Measurements from ENCODE around the gene DOCK4.
"Not testable (repeated sequence)": the region's sequence is repeated elsewhere in the genome, so short reads cannot be mapped to it uniquely, and the experiment has no call there.

DOCK4 gene

DNA sequence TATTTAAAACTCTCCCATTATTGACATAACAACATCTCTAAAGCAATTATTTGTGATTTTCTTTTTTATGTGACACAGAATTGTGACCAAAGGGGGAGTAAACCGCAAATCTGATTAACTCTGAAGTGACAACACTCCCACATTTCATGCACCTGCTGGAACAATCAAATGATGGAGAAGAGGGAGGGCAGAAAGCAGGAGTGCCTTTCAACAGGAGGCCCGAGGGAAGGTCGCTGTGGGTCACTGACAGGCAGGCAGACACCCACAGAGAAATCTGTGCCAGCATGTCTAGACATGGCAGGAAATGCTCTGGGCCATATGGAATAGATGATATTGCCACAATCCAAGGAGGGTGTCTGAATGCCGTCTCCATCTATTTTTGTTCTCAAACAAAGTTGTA is 247.3 kb downstream of the DOCK4 start:
- no peak for DNase-seq (ENCODE audit: low read depth in 1 of 2, low spot score in 1 of 2)

DNA sequence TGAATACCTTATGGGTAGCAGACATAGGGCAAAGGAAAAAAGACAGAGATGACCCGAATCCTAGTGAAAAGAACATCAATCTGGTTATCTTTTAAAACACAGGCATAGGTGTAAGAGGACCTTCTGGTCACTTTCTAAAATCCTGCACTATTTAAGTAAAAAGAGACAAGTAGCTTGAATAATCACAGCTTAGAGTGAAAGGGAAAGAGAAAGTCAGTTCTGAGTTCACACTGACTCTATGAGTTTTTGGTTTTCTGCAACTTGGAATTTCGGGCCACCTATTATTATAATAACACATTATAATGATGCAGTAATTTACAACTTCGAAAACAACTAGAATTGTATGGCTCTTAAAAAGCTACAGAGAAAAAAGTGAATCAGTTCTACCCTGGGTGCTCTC is 247.8 kb downstream of the DOCK4 start:
- DNase-seq (ENCODE audit: low read depth in 1 of 2, low spot score in 1 of 2), result no peak

DNA sequence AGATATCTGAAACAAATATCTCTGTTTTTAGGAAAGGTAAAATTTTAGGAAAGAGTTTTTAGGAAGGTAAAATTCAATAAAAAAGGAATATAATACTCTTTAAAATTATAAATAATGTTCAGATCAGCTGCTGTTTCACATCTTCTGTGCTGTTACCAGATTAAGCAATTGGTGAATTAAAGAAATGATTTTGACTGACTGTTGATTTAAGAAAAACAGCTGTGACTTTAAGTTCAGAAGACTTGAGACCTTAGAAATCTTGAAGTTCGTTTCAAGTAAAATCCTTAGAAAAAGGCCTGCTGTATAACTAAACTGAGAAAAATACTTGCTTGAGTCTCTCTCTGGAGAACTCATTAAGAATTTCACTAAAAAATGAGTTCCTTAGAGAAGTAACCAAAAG is 250.6 kb downstream of the DOCK4 start:
- no peak for DNase-seq (ENCODE audit: low read depth in 1 of 2, low spot score in 1 of 2)

DNA sequence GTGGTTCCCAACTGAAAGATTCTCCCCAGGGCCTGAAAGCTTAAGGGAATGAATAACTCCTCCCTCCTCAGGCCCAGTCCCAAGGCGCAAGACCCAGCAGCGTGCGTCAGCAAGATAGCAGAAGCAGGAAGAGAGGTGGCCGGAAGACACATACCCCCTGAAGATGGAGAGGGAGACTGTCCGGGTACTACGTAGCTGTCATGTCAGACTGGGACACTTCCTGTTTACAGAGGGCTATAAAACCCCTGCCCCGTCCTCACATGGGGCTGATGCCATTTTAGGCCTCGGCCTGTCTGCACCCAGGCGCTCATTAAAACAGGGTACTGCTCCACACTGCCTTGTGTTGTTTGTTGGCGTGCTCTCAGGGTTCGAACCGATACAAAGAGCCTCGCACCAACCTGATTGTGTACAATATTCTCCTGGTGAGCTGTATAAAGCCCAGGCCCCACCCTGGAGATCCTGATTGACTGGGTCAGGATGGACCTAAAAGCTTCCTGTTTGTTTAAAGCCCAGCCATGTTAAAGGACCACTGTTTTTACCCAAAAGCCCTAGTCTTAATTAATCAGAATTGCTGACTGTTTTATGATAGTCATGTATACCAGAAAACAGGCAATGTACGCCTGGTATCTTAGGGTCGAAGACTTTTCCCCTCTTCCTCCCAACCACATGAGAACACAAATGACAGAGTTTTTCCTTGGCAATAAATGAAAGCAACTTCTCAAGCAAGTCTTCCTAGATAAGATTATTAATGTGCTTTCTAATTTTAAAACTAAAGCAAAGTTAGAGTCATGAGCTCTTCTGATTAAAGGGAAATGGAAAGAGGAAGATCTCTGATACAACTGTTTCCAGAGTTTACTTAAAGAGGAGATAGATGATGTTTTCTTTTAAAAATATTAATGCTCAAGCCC is 251.5 kb downstream of the DOCK4 start:
- DNase-seq (ENCODE audit: low read depth in 1 of 2, low spot score in 1 of 2), result no peak

DNA sequence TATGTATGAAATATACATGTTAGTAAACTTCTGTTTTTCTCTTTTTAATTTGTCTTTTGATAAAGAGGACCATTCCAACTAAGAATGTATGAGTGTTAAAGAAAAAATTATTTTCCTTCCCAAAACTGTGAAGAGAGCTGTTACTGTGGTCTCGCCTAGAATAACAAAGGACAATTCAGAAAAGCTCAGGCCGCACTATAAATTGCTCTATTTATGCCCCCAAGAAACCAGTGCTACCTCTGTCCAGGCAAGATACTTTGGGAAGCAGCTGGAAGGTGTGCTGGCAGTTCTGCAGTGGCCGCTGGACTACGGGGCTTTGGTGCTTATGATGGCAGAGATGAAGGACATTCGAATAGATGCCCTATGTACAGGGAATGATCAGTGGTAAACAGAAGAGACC is 252.1 kb downstream of the DOCK4 start:
- DNase-seq (ENCODE audit: low read depth in 1 of 2, low spot score in 1 of 2), result no peak

DNA sequence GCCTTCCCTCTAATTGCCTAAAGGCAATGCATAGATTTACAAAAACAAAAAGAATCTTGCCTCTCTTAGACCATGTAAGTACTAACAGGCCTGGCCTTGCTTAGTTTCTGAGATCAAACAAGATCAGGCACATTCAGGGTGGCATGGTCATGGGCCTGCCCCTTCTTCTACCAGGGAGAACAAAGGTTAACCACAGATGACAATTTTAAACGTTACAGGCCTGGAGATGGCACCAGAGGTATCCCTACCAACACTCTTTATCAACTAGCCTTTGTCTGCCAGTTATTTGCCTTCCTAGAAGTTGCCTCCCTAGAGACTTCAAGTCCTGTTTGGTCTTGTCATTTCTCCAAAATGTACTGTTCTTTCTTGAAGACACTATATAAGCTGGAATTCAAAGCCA is 252.6 kb downstream of the DOCK4 start:
- DNase-seq (ENCODE audit: low read depth in 1 of 2, low spot score in 1 of 2), result no peak

DNA sequence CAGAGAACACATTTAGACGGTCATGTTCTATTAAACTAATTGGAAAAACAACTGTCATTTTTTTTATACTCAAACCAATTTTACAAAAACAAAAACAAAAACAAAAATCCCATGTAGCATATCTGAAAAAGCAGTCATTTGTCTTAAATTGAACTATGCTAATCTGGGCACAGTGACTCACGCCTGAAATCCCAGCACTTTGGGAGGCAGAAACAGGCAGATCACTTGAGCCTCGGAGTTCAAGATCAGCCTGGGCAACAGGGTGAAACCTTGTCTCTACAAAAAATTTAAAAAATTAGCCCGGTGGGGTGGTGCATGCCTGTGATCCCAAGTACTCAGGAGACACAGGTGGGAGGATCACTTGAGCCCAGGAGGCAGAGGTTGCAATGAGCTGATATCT is 253.4 kb downstream of the DOCK4 start:
- no peak for DNase-seq (ENCODE audit: low read depth in 1 of 2, low spot score in 1 of 2)

DNA sequence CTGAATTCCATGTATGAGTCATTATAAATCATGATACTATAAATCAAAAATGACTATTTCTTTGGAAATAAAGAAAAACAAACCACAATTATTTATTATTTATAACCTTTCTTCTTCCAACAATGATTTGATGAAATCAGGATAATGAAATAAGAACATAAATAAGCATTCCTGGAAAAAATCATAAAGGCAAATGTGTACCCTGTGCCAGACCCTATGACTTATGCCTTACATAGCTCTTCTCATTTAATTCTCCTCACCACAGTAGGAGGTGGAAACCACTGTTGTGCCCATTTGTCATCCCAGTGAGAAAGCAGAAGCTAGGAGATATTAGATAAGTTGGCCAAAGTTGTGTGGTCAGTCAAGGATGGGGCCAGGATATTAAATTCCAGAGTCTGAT is 255.1 kb downstream of the DOCK4 start:
- DNase-seq (ENCODE audit: low read depth in 1 of 2, low spot score in 1 of 2), result no peak

DNA sequence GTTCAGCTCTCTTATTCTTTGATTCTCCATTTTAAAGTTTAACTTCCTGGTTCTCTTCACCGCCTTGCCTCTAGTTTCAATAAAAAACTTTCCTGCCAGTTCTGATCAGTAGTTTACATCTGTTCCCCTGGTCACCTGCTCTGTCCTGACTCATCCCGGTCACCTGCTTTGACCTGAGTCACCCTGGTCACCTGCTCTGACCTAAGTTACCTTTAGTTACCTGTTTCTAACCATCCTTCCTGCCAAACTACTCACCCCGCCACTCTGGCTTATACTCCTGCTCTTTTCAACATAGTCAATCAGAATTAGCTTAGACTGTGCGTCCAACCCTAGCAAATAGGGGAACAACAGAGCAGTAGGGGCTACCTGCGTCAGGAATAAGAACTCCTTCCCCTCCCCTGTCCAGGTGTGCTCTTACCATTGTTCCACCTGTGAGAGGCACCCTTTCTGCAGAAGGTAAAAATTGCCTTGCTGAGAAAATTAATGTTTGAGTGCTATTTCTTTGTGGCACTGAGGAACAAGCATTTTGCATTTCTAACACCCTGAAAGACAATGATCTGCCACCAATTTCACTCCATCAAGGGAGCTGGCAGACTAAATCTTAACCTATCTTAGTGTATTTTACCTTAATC is 263.6 kb downstream of the DOCK4 start:
- no peak for DNase-seq (ENCODE audit: low read depth in 1 of 2, low spot score in 1 of 2)

DNA sequence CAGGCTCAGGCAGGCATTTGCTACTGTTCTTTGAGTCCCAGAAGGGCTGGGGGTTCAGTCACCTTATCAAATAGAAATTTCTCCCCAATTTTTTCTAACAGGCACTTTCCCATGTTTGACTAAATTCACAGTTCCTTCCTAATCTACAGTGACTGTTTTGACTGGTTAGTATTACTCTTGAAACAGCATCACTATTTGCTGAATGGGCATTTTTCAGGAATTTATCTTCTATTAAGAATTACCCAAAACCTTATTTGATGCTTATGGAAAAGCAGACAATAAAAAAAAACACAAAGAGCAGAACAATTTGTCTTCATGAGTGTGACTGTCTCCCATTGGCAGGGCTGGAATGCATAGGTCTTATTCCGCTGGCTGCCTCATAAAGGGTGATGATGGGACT is 269.0 kb downstream of the DOCK4 start:
- DNase-seq (ENCODE audit: low read depth in 1 of 2, low spot score in 1 of 2), result no peak

DNA sequence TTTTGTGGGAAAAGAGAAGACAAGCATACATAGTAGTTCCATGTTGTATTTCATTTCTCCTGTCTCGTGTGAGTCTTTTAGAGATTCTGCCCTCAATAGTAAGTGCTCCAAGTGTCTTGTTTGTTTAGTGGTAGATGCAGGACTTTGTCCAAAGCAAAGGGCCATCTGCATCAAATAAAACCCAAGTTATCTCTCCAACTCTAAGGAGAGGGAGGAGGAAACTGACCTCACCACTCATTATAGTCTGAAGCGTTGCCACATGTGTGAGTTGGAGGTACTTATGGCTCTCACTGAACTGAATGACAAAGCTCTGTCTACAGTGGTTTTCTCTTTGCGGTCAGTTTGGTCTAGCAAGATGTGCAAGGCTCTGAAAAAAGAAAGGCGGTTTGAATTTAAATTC is 272.6 kb downstream of the DOCK4 start:
- DNase-seq (ENCODE audit: low read depth in 1 of 2, low spot score in 1 of 2), result no peak

DNA sequence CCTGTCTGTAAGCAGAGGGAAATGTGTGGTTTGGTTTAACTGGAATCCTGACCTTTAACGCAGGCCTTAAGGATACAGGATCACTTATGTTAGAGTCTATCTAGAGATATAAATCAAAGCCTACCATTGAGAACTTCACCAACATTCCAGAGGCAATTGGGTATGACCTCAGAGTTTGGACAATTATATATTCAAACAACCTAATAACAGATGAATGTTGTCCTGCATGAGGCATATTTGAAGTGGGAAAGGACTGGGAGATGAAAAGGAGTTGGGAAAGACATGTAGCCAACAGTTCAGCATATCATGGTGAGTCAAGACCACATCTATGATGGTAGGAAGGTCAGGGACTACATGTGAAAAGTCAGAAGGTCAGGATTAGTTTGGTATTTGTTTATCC is 274.2 kb downstream of the DOCK4 start:
- no peak for DNase-seq (ENCODE audit: low read depth in 1 of 2, low spot score in 1 of 2)

DNA sequence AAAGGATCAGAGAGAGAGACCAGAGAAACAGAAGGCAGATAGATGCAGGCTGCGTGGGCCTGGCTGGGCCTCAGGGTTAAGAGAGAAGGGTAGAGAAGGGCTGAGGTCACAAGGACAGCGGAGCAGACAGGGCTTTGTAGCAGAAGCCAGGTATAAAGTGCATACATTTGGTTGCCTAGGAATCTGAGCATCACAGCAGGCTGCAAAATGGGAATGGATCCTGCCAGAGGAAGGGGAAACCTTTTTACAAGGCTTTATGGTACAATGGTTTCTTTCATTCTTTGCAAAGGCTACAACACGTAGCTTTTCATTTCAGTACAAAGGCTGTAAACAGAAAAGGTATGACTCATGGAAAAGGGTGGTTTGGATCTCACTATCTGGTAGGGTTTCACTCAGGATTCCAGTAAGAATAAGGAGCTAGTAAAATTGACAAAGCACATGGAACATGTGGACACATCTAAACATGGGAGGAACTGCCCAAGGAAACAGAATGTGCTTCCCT is 275.1 kb downstream of the DOCK4 start:
- no peak for DNase-seq (ENCODE audit: low read depth in 1 of 2, low spot score in 1 of 2)

DNA sequence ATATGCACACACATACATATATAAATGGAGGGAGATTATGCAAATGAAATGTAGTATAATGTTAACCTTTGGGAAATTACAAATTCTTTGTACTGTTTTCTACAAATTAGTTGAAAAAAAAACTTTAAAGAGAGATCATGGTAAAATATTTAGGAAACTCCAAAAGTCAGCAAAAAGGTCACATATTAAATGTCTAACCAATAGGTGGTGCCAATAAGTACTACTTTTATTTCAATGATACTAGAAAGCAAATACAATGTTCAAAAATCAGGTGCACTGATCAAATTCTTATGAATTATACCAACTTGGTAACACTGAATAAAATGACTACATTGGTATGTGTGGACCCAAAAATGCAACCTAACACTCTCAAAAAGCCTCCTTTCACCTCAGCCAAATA is 276.9 kb downstream of the DOCK4 start:
- DNase-seq (ENCODE audit: low read depth in 1 of 2, low spot score in 1 of 2), result no peak

DNA sequence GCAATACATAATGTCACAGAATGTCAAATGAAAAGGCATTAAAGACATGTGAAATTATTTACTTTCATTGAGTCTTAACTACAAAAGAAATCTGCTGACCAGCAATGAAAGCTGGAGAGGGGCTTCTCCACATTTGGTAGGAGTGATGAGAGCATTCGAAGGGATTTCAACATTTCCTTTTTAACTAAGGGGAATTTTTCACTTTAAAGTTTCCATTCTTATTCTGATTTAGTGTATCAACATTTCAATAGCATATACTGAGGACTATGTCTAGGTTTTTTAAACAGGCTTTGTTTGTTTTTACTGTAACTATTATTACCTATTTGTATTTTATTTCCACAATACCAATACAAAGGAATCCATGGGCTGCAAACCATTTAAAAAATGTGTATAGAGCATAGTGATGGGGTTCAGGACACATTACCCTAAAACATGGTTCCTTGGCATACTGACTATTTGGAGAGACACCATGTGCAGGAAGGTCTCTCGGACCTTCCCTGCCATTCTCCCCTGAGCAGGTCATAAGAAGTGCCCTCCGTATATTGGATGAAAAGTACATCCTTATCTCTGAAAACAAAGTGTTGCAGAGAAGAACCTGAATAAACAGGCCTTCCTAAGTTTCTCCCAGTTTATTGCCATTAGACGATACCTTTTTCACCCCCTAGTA is 278.7 kb downstream of the DOCK4 start:
- DNase-seq (ENCODE audit: low read depth in 1 of 2, low spot score in 1 of 2), result no peak

DNA sequence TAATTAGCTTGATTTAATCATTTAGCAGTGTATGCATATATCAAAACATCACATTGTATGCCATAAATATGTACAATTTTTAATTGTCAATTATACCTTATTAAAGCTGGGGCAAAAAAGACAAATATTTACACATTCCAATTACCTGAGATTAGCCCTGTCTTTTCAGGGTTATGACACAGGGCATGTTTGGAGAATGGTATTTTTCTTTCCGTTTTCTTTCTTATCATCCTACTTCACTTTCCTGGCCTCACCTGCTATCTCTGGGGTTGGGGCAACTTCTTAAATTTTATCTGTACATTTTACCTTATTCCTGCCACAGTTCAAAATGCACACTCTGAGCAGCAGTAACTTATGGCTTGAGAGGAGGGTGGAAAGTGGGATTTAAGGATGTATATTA is 285.9 kb downstream of the DOCK4 start:
- DNase-seq (ENCODE audit: low read depth in 1 of 2, low spot score in 1 of 2), result no peak

DNA sequence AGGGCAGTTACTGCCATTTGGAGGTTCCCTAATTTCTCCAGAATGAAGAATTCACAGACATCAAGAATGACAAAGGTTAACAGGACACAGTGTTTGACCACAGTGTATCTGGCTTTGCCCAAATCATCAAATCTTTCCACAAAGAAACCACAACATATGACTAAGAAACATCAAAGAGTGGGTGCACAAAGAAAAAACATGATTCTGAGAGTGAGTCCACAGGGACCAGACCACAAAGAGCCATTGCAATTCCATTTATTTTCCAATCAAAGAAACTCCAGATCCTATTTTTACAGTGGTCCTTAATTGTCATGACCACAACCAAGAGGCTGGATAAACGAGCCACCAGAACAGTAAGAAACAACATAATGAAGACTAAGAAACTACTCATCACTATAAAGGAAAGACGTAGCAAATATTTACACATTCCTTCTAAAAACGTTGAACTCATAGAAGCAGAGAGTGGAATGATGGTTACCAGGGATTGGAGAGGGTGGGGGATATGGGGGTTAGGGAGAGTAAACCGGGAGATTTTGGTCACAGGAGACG is 286.5 kb downstream of the DOCK4 start:
- DNase-seq (ENCODE audit: low read depth in 1 of 2, low spot score in 1 of 2), result no peak

DNA sequence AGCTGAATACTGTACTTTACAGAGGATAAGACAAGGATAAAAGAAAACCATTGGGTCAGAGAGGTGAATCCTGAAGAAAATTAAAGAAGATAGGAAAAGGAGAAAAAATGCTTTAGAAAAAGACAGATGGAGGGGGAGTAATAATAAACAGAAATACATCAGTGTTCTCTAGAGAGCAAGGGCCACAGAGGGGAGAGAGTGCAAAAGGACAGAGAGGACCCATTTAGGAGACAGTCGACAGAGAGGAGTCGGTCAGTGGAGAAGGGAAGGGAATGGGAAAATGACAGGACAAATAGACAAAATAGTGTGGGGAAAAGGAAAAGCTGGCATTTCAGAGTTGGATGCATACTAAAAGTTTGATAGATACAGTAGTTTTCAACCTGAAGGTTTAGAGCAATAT is 287.0 kb downstream of the DOCK4 start:
- no peak for DNase-seq (ENCODE audit: low read depth in 1 of 2, low spot score in 1 of 2)

DNA sequence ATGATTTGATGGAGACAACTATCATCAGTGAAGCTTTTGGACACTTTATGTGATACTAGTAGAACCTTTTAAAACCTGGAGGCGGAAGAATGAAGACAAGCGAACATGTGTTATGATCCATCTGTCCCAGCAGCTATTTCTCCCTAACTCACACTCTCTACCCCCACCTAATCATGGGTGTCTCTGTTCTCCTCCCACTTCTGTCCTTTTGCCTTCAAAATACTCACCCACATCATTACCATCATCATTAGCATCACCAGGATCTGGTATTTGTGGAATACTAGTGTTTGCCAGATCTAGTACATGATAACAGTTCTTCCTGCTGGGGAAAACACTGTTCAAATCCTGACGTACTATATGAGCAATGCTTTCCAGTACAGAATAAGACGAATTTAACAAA is 287.7 kb downstream of the DOCK4 start:
- no peak for DNase-seq (ENCODE audit: low read depth in 1 of 2, low spot score in 1 of 2)

DNA sequence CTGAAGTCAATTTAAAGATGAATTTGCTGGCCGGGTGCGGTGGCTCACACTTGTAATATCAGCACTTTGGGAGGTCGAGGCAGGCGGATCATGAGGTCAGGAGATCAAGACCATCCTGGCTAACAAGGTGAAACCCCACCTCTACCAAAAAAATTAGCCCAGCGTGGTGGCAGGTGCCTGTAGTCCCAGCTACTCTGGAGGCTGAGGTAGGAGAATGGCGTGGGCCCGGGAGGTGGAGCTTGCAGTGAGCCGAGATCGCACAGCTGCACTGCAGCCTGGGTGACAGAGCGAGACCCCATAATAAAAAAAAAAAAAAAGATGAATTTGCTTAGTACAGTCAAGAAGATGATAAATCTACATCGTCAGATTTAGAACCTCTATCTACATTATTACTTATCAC is 288.8 kb downstream of the DOCK4 start:
- not testable (repeated sequence) for DNase-seq (ENCODE audit: low read depth in 1 of 2, low spot score in 1 of 2)

DNA sequence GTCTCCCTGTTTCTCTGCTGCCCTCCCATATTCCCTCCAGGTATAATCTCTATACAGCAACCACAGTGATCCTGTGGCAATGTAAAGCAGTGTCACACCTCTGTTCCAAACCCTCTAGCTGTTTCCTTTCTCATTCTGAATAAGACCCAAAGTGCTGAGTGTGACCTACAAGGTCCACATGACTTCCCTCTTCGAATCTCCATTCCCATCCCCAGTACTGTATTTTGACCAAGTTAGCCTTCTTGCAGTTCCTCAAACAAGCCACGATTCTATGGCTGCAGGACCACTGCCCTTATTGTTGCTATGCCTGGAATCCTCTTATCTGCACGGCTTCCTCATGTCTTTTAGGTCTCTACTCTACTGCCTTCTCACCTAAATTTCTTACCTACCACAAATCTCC is 291.9 kb downstream of the DOCK4 start:
- no peak for DNase-seq (ENCODE audit: low read depth in 1 of 2, low spot score in 1 of 2)

Measured in activated T-helper 1 cell treated with anti-CD3 and anti-CD28 coated beads, Interleukin-2, amount 50 U/mL, for 16 hours (primary cell).